Heart left ventricle (tissue), 13 donors: ENCODE results near the gene TP53I3.

Source experiments
- POLR2A ChIP-seq, 2 donors: fragments of 450-650 bp; IDR thresholded peaks; one replicate each; pipeline ENCODE4 v1.6.1; 2017; ENCODE audit warnings: antibody characterized with exemption in 2 of 2, mild to moderate bottlenecking in 2 of 2, moderate library complexity in 2 of 2
- TF ChIP-seq, protein P1 (sequence below), 12 donors: fragments of 200-600 bp; sonication (generic) in 4 of 12; IDR thresholded peaks; one replicate each; pipeline versions ENCODE4 v1.5.0 to v1.8.0; 2018 to 2022; ENCODE audit warnings: antibody characterized with exemption in 12 of 12, mild to moderate bottlenecking in 5 of 12
- donor health status: ischemic (EF 13 %, LVEDD 7.1; RV severe dilation, severe dysfunction).
- donor health status: DM: no; HTN: yes; CAD: no.
- donor health status: DM: no; HTN: no; CAD: no.
- donor health status: ischemic (EF 25% LVEDD 6.9; RV normal size, moderate dysfunction).
- donor health status: ischemic (EF 25% LVEDD 5.7; RV mildly dilated, moderate dysfunction).
- donor health status: ischemic (EF 35%, LVEDD 5.7; RV mildly dilated, moderate dysfunction).
- donor health status: nonischemic (EF 11% LVEDD 7.7; RV severe dilation, severe dysfunction).
- donor health status: DM: yes; HTN: yes; CAD: no.
- donor health status: PGD.
- donor health status: ischemic (EF 29% LVEDD 5.4; RV normal size, mild dysfunction).
- donor health status: nonischemic (EF 23%, LVEDD 6.1; RV moderate dilation, normal function).

GRCh38 chr2:24117902-24118301, 33.3 kb upstream of the TP53I3 start:
- TF ChIP-seq, protein P1, sequence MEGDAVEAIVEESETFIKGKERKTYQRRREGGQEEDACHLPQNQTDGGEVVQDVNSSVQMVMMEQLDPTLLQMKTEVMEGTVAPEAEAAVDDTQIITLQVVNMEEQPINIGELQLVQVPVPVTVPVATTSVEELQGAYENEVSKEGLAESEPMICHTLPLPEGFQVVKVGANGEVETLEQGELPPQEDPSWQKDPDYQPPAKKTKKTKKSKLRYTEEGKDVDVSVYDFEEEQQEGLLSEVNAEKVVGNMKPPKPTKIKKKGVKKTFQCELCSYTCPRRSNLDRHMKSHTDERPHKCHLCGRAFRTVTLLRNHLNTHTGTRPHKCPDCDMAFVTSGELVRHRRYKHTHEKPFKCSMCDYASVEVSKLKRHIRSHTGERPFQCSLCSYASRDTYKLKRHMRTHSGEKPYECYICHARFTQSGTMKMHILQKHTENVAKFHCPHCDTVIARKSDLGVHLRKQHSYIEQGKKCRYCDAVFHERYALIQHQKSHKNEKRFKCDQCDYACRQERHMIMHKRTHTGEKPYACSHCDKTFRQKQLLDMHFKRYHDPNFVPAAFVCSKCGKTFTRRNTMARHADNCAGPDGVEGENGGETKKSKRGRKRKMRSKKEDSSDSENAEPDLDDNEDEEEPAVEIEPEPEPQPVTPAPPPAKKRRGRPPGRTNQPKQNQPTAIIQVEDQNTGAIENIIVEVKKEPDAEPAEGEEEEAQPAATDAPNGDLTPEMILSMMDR (IDR thresholded peaks at IDR 0.05): no peak
- no peak for TF ChIP-seq POLR2A (IDR thresholded peaks at IDR 0.05)
